SH-SY5Y (cell line): ENCODE data around the gene CDH5.

Experiments
- GATA2 ChIP-seq: IDR thresholded peaks from 2 replicates; pipeline ENCODE4 v1.6.1; 2011; ENCODE audit warnings: mild to moderate bottlenecking, low read depth, low read length
- GATA3 ChIP-seq: IDR thresholded peaks from 2 replicates; pipeline ENCODE4 v1.6.1; 2011; ENCODE audit warnings: low read depth, mild to moderate bottlenecking, low read length, moderate library complexity

GRCh38 chr16:66402591-66403230 is 36.2 kb downstream of the CDH5 start:
- TF ChIP-seq GATA2 (no peak), GATA3 (no peak)
